Natural killer cell treated with Interleukin-12 subunit alpha and Interleukin-12 subunit beta and Interleukin-15 and Interleukin-18, amount 100 ng/mL, for 72 hours (primary cell): Measurements from ENCODE around the gene DMRTA1. TPM values are rescaled to one million over a fixed set of nuclear protein-coding genes. Genes with fewer than 3 reads are reported as not detected.
"Not testable (repeated sequence)": the region's sequence is repeated elsewhere in the genome, so short reads cannot be mapped to it uniquely, and the experiment has no call there.

Source experiments
- ATAC-seq, 2 donors: fragments of 150-1000 bp; cut with Tn5 transposase in 1 of 2; sonication (Bioruptor Pico), chemical (Tn5 transposase) in 1 of 2; 2 replicates each; pipeline ENCODE4 v1.10.0; 2021
- DNase-seq: peaks from one replicate; pipeline ENCODE4 v3.0.0; 2022; ENCODE audit warnings: low spot score
- H3K27ac Mint-ChIP-seq, 2 donors: 1 replicate in 1 of 2; 2 replicates in 1 of 2; pipeline ENCODE4 v1.8.0; 2022; ENCODE audit warnings: mixed read lengths in 2 of 2, mild to moderate bottlenecking in 1 of 2, moderate library complexity in 1 of 2
- H3K27me3 Mint-ChIP-seq, 2 donors: 1 replicate in 1 of 2; 2 replicates in 1 of 2; pipeline ENCODE4 v1.8.0; 2022; ENCODE audit warnings: mixed read lengths in 2 of 2
- H3K36me3 Mint-ChIP-seq: one replicate; pipeline ENCODE4 v1.8.0; 2022; ENCODE audit warnings: mixed read lengths
- H3K4me1 Mint-ChIP-seq, 2 donors: 1 replicate in 1 of 2; 2 replicates in 1 of 2; pipeline ENCODE4 v1.8.0; 2022; ENCODE audit warnings: low read depth in 2 of 2, mixed read lengths in 2 of 2, mild to moderate bottlenecking in 1 of 2
- H3K4me3 Mint-ChIP-seq: one replicate; pipeline ENCODE4 v1.8.0; 2022; ENCODE audit warnings: mixed read lengths
- H3K9me3 Mint-ChIP-seq: 2 replicates; pipeline ENCODE4 v1.8.0; 2022; ENCODE audit warnings: mixed read lengths
- total RNA-seq, 2 donors: library from RNA; stranded (reverse); gene quantifications; one replicate each; pipeline ENCODE4 v1.2.3, GENCODE V29; 2022

DMRTA1 gene
- total RNA-seq, result not detected

GRCh38 chr9:22446589-22446949, at the start of gene DMRTA1:
Gene DMRTA1 (plus strand): TSS chr9:22446824. CDS start chr9:22447066, 242 bp downstream.
- H3K36me3 Mint-ChIP-seq, result no peaks in the 10 kb centered on the region
- no peaks in the 10 kb centered on the region for H3K9me3 Mint-ChIP-seq
- peak within 1 kb of the TSS; percentile 26 for H3K4me3 Mint-ChIP-seq
- no peak within 1 kb of the TSS for H3K27ac Mint-ChIP-seq
- H3K4me1 Mint-ChIP-seq, result peaks cover 3 to 5% of the 10 kb centered on the region in 2 donors
- peaks cover 23 to 50% of the 10 kb centered on the region in 2 donors for H3K27me3 Mint-ChIP-seq
- DNase-seq (no peak), ATAC-seq (peak in 1 of 2 donors; percentile 46)

- peaks cover 15% of the 10 kb centered on the region for H3K9me3 Mint-ChIP-seq
- no peaks in the 10 kb centered on the region for H3K4me1 Mint-ChIP-seq
- no peak overlapping the region for H3K4me3 Mint-ChIP-seq
- no peak overlapping the region for H3K27ac Mint-ChIP-seq
- no peaks in the 10 kb centered on the region for H3K36me3 Mint-ChIP-seq
- DNase-seq (no peak), ATAC-seq (no peak)
- H3K27me3 Mint-ChIP-seq, result no peaks in the 10 kb centered on the region
These were observed 45.0 kb upstream of the DMRTA1 start for GRCh38 chr9:22401671-22402070.

DNA sequence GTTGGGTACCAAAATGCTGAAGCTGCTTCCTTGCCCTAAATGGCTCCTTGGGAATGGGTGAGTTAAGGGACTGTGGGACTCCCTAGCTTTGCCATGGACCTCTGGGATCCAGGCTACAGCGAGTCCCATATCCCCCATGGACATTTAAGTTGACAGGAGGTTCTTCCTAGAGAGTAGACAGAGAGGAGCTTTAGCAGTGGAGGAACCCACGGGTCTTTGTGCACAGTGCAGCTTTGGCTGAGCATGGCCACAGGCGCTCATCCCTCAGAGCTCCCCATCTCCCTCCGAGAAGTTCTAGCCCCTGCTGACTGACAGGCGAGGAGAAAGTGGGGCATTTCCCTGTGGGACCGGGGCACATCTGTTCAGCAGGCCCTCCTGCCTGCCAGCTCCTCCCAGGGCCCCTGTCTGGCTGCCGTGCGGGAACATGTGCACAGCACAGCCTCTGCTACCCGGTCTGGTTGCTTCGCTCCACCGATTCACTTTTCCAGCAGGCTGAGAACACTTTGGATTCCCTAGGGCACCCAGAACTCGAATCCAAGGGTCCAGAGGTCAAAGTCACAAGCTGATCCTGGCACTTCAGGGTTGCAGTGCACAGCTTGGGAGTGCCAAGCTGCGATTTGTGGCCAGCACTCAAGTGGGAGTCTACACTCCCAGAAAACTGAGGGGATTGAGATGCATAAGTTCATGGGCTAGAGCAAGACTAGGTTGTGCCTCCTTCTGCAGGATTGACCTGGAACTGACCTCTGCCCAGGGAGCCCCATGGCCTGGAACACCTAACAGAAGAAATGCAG, 40.6 kb upstream of the DMRTA1 start:
- ATAC-seq, result no peak
- H3K4me1 Mint-ChIP-seq, result no peaks in the 10 kb centered on the region

DNA sequence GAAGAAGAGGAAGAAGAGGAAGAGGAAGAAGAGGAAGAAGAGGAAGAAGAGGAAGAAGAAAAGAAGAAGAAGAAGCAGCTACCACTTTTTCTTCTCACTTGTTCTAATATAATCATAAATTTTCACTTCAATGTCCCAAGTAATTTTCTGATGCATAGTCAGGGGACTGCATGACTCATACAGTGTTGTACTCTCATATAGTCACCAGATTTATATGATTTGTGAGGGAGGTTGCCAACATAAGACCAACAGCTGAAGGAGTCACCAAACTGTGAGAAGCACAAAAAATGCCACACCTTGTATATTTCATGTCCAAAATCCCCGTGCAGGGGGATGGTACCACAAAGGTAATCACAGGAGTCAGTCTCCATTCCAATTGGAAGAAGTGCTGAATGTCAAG, 32.7 kb upstream of the DMRTA1 start:
- no peaks in the 10 kb centered on the region for H3K4me1 Mint-ChIP-seq
- H3K36me3 Mint-ChIP-seq, result no peaks in the 10 kb centered on the region
- H3K9me3 Mint-ChIP-seq, result peaks cover 7% of the 10 kb centered on the region
- H3K27ac Mint-ChIP-seq, result no peak overlapping the region
- DNase-seq, result no peak
- no peak overlapping the region for H3K4me3 Mint-ChIP-seq
- ATAC-seq, result no peak
- no peaks in the 10 kb centered on the region for H3K27me3 Mint-ChIP-seq

More for the DNA sequence above, 40.6 kb upstream of the DMRTA1 start:
- no peak overlapping the region for H3K27ac Mint-ChIP-seq
- DNase-seq, result no peak
- no peaks in the 10 kb centered on the region for H3K27me3 Mint-ChIP-seq
- H3K9me3 Mint-ChIP-seq, result peaks cover 16% of the 10 kb centered on the region
- H3K36me3 Mint-ChIP-seq, result no peaks in the 10 kb centered on the region
- H3K4me3 Mint-ChIP-seq, result no peak overlapping the region

DNA sequence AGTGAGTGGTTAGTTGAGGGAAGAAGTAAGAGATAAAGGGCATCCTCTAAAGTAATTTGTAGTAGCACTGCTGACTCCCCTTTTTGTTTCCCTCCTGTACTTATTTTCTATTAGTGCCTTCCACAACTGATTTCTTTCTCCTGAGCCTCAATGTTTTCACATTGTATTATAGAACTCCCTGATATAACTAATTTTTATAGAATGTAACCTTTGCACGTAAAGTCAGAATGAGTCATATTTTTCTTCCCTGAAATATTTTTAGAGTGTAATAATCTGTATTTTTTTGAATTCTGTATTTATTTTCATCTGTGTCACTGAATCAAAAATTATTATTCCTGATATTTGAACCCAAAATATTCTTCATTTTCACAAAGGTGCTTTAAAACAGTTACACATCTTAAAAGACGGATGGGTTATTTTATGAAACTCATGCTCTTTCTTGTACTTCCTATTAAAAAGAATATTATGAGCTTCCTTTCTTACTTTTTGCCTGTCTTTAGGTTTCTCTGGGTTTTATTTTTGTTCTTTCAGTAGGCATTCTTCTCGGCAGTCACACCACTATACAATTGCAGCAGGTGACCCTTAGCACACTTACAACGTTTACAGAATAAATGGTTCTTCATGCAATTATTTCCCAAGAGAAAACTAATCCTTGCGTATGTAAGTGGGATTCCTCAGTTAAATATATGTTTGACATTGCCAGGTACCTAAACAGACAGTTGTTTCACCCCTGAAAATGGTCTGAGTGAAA, 30.5 kb upstream of the DMRTA1 start:
- Mint-ChIP-seq H3K27me3 (no peaks in the 10 kb centered on the region), H3K4me1 (no peaks in the 10 kb centered on the region), H3K4me3 (no peak overlapping the region), H3K9me3 (no peaks in the 10 kb centered on the region), H3K36me3 (no peaks in the 10 kb centered on the region), H3K27ac (no peak overlapping the region)
- ATAC-seq (no peak), DNase-seq (no peak)

GRCh38 chr9:22416692-22417060, 29.9 kb upstream of the DMRTA1 start:
- H3K4me3 Mint-ChIP-seq, result no peak overlapping the region
- H3K27ac Mint-ChIP-seq, result no peak overlapping the region
- no peaks in the 10 kb centered on the region for H3K4me1 Mint-ChIP-seq
- H3K36me3 Mint-ChIP-seq, result no peaks in the 10 kb centered on the region
- H3K9me3 Mint-ChIP-seq, result no peaks in the 10 kb centered on the region
- H3K27me3 Mint-ChIP-seq, result no peaks in the 10 kb centered on the region
- no peak for DNase-seq
- no peak for ATAC-seq

DNA sequence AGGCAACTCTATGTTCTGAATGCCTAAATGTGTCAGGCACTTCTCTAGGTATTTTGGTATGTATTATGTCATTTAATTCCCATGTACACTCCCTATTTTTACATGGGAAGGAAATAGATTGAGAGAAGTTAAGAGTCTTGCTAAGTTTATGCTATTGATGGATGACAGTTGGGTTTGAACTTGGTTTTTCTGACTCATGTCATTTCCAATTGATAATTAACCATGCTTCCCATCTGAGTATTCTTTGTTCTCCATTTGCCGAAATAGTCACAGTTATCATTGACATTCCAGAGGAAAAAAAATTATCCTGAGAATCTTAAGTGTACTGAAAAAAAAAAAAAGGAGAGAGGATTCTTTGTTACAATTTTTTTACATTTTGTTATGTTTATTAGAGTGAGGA, 23.1 kb upstream of the DMRTA1 start:
- Mint-ChIP-seq H3K36me3 (no peaks in the 10 kb centered on the region), H3K4me3 (no peak overlapping the region), H3K9me3 (peaks cover 9% of the 10 kb centered on the region), H3K27ac (no peak overlapping the region), H3K4me1 (no peaks in the 10 kb centered on the region), H3K27me3 (peaks cover 0 to 10% of the 10 kb centered on the region in 2 donors)
- ATAC-seq (no peak), DNase-seq (no peak)

DNA sequence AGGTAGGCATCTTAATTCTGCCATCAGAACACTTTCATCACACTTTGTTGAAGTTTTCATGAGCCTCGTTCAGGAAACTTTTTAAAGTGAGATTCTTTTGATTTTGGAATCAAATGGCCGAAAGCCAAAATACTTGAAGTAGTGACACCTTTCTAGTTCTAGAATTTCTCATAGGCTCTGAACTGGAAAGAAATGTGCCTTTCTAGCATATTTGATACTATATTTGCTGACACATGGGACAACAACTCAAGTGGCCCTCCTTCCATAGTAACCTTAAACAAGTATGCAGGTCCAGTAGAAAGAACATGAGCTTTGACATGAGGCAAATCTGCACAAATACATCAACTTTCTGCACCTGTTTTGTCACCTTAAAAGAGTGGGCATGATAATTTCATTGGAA, 22.0 kb upstream of the DMRTA1 start:
- Mint-ChIP-seq H3K4me1 (no peaks in the 10 kb centered on the region), H3K9me3 (peaks cover 9% of the 10 kb centered on the region), H3K27ac (no peak overlapping the region), H3K36me3 (no peaks in the 10 kb centered on the region), H3K27me3 (peaks cover 0 to 10% of the 10 kb centered on the region in 2 donors), H3K4me3 (no peak overlapping the region)
- no peak for DNase-seq
- ATAC-seq, result no peak

DNA sequence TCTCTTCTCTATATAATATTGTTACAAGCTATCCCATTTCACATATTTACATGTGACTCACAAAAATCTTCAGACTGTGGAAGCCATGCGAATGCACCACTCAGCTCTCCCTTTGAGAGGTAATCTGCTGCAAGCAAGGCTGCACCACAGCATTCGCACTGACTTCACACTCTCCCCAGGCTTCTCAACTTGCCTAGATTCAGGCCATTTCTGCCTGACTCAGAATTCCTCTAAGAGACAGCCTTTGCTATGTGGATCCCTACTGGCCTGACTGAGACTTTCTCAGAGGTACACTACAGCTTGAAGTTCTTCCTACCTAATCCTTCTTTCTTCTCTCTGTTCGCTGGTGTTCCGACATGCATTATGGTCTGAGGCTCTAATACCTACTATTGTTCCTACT, 21.1 kb upstream of the DMRTA1 start:
- peaks cover 0 to 10% of the 10 kb centered on the region in 2 donors for H3K27me3 Mint-ChIP-seq
- H3K27ac Mint-ChIP-seq, result no peak overlapping the region
- peaks cover 9% of the 10 kb centered on the region for H3K9me3 Mint-ChIP-seq
- H3K4me3 Mint-ChIP-seq, result no peak overlapping the region
- H3K36me3 Mint-ChIP-seq, result no peaks in the 10 kb centered on the region
- ATAC-seq (no peak), DNase-seq (no peak)
- H3K4me1 Mint-ChIP-seq, result no peaks in the 10 kb centered on the region

GRCh38 chr9:22427226-22427880, 19.3 kb upstream of the DMRTA1 start:
- peaks cover 0 to 10% of the 10 kb centered on the region in 2 donors for H3K27me3 Mint-ChIP-seq
- H3K4me3 Mint-ChIP-seq, result no peak overlapping the region
- H3K4me1 Mint-ChIP-seq, result no peaks in the 10 kb centered on the region
- ATAC-seq (no peak), DNase-seq (no peak)
- H3K36me3 Mint-ChIP-seq, result no peaks in the 10 kb centered on the region
- H3K9me3 Mint-ChIP-seq, result peaks cover 9% of the 10 kb centered on the region
- no peak overlapping the region for H3K27ac Mint-ChIP-seq

- H3K9me3 Mint-ChIP-seq, result no peaks in the 10 kb centered on the region
- no peaks in the 10 kb centered on the region for H3K4me1 Mint-ChIP-seq
- DNase-seq, result no peak
- ATAC-seq, result no peak
- H3K36me3 Mint-ChIP-seq, result no peaks in the 10 kb centered on the region
- no peak overlapping the region for H3K4me3 Mint-ChIP-seq
- H3K27ac Mint-ChIP-seq, result no peak overlapping the region
- H3K27me3 Mint-ChIP-seq, result no peaks in the 10 kb centered on the region
These were observed 12.9 kb upstream of the DMRTA1 start for GRCh38 chr9:22433691-22434090.

- H3K9me3 Mint-ChIP-seq, H3K27ac Mint-ChIP-seq, H3K36me3 Mint-ChIP-seq, H3K4me3 Mint-ChIP-seq, DNase-seq, H3K27me3 Mint-ChIP-seq, ATAC-seq, H3K4me1 Mint-ChIP-seq: not testable (repeated sequence)
These were observed 11.4 kb upstream of the DMRTA1 start for GRCh38 chr9:22435252-22435651.

- not testable (repeated sequence) for H3K36me3 Mint-ChIP-seq, ATAC-seq, H3K9me3 Mint-ChIP-seq, DNase-seq, H3K4me3 Mint-ChIP-seq, H3K27ac Mint-ChIP-seq, H3K27me3 Mint-ChIP-seq, H3K4me1 Mint-ChIP-seq
These were observed 9.1 kb upstream of the DMRTA1 start for GRCh38 chr9:22437461-22438067.

DNA sequence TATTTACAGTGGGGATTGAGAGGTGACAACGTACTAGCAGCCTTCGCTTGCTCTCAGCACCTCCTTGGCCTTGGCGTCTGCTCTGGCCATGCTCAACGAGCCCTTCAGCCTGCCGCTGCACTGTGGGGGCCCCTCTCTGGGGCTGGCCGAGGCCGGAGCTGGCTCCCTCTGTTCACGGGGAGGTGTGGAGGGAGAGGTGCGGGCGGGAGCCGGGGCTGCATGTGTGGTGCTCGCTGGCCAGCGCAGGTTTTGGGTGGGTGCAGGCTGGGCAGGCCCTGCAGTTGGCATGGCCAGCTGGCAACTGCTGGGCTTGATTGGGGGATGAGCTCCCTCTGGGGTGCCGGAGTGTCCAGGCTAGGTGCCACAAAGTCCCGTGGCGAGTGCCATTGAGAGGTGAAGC, 5.8 kb upstream of the DMRTA1 start:
- Mint-ChIP-seq H3K4me1 (no peaks in the 10 kb centered on the region), H3K9me3 (peaks cover 2% of the 10 kb centered on the region), H3K4me3 (no peak overlapping the region), H3K36me3 (no peaks in the 10 kb centered on the region), H3K27ac (no peak overlapping the region), H3K27me3 (peaks cover 10 to 24% of the 10 kb centered on the region in 2 donors)
- no peak for DNase-seq
- no peak for ATAC-seq
